GM12865 (cell line): ENCODE measurements around the gene MYMX.

Experiments
- DNase-seq: peaks from one replicate; pipeline ENCODE4 v3.0.0; 2010; ENCODE audit warnings: low read depth
- H3K4me3 ChIP-seq: 2 replicates; pipeline ENCODE4 v1.5.1; 2011; ENCODE audit warnings: mild to moderate bottlenecking, low read depth, low read length, control low read depth
- TF ChIP-seq, protein P1 (sequence below): IDR thresholded peaks from 2 replicates; pipeline ENCODE4 v1.5.1; 2011; ENCODE audit warnings: low read length, control low read depth, low read depth, inconsistent platforms; ENCODE audit not compliant: insufficient read depth; ENCODE audit errors: missing control alignments

MYMX gene

DNA sequence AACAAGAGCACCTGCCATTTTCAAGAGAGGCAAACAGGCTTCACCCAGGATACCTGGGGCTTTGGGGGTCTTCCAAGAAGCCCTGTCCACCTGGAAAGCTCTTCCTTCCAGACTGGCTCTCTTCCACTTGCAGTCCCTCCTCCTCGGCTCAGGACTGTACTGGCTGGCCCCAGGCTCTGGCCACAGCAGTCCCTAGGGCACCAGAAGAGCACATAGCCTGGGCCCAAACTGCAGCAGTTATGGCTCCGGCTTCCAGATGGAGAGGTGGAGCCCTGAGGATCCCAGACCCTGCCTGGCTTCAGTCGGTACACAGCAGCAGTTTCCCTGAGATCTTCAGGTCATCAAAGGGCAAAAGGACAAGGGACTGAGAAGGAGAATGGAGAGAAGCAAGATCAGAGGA, 42.2 kb downstream of the MYMX start:
- peak overlapping the region; percentile 95 for H3K4me3 ChIP-seq
- TF ChIP-seq, protein P1, sequence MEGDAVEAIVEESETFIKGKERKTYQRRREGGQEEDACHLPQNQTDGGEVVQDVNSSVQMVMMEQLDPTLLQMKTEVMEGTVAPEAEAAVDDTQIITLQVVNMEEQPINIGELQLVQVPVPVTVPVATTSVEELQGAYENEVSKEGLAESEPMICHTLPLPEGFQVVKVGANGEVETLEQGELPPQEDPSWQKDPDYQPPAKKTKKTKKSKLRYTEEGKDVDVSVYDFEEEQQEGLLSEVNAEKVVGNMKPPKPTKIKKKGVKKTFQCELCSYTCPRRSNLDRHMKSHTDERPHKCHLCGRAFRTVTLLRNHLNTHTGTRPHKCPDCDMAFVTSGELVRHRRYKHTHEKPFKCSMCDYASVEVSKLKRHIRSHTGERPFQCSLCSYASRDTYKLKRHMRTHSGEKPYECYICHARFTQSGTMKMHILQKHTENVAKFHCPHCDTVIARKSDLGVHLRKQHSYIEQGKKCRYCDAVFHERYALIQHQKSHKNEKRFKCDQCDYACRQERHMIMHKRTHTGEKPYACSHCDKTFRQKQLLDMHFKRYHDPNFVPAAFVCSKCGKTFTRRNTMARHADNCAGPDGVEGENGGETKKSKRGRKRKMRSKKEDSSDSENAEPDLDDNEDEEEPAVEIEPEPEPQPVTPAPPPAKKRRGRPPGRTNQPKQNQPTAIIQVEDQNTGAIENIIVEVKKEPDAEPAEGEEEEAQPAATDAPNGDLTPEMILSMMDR, result no peak
- no peak for DNase-seq

DNA sequence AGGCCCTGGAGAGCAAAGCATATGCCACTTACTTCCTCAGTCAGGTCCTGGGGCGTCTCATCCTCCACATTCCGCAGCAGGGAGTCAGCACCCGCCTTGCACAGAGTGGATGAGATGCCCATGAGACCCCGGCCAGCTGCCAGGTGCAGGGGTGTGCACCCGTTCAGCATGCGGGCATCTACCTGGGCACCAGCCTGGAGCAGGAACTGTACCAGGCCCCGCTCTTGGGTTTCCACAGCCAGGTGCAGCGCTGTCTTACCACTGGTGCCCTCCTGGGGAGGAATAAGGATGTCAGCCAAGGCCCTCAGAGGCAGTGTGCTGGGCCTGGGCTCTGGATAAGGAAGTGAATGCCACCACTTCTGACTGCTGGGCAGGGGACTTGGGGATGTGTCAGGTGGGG, 43.3 kb downstream of the MYMX start:
- peak overlapping the region; percentile 95 for H3K4me3 ChIP-seq
- TF ChIP-seq, protein P1, result no peak
- DNase-seq, result no peak

DNA sequence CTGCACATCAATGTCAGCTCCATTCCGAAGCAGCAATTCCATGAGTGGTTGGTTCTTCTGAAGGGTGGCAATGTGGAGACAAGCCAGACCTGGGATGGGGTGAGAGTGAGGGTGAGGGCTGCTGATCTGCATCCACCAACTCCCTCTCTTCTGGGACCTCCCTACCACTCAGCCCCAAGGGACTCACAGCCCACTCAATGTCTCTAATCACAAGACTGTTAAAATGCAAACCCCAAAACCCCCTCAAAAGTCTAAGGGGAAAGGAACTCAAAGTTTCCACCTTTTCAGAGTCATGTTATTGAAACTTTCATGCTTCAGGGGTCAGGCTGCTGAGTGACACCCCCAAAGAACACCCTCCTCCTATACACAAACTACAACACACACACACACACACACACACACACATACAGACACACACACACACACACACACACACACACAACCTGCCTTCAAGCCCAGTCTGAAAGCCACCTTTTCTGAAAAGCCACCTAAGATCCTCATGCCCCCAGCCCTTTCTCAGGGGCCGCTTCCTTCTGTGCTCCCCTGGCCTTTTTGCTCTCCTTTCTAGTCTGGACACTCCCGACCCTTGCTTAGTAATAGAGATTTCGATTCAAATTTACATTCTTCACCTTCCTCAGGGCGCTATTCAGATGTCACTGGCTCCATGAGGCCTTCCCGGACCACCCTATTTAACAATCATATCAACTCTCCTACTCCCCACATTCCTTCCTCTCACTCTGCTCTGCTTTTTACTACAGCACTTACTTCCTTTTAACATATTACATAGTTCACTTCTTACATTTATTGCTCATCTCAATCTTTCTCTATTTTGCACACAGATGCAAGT, 43.9 kb downstream of the MYMX start:
- DNase-seq, result peak; percentile 54
- TF ChIP-seq, protein P1, result no peak
- peak overlapping the region; percentile 95 for H3K4me3 ChIP-seq

DNA sequence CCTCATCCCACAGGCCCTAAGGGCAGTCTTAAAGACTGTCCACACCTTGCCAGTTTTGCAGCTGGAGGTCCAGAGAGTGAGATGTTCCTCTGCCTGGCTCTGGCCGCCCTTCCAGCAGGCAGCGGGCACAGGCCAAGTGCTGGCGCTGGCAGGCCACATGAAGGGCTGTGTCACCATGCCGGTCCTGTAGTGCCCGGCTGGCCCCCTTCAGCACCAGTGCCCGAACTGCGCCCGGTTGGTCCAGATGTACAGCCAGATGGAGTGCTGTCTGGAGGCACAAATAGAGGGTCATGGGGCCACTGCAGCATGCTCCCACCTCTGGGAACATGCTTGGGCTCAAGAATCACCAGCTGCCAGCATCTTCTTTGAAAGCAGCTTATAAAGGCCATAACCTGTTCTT, 44.9 kb downstream of the MYMX start:
- no peak for DNase-seq
- TF ChIP-seq, protein P1, result no peak
- peak overlapping the region; percentile 95 for H3K4me3 ChIP-seq

DNA sequence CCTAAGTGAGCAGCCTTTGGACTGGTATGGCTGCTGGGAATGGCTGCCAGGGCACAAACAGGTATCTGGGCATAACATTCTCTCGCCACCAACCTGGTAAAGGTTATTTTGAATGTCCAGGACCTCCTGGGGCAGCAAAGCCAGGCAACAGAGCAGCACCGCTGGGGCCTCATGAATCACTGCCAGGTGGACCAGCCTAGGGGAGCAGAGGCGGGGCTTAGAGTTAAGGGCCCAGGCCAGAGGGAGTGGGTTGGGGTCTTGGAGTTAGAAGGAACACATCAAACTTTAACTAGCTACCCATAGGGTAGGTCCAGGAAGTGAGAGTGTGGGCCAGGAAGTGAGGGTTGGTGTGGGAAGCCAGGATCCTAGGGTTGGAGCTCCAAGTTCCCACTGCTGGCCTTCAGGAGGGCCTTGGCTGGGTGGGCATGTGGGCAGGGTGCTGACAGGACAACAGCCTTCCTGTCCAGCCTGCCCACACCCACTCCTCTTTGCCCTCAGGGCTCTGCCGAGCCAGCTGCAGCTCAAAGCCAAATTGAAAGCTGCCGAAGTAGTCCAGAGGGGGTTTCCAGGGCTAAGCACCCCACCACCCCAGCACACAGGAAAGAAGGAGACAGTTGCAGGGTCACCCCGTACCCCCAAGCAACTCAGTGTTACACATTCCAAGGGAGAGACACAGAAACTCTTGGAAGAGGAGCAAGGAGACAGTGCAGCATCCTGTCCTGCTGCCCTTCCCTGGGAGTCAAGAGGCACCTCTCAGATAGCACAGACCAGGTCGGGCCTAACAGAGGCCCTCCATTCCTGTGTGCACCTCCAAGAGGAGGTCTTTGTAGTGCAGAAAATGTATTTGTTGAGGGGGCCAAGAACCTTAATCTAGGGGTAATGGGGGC, 46.0 kb downstream of the MYMX start:
- peak overlapping the region; percentile 95 for H3K4me3 ChIP-seq
- TF ChIP-seq, protein P1, result no peak
- DNase-seq, result peak; percentile 46

DNA sequence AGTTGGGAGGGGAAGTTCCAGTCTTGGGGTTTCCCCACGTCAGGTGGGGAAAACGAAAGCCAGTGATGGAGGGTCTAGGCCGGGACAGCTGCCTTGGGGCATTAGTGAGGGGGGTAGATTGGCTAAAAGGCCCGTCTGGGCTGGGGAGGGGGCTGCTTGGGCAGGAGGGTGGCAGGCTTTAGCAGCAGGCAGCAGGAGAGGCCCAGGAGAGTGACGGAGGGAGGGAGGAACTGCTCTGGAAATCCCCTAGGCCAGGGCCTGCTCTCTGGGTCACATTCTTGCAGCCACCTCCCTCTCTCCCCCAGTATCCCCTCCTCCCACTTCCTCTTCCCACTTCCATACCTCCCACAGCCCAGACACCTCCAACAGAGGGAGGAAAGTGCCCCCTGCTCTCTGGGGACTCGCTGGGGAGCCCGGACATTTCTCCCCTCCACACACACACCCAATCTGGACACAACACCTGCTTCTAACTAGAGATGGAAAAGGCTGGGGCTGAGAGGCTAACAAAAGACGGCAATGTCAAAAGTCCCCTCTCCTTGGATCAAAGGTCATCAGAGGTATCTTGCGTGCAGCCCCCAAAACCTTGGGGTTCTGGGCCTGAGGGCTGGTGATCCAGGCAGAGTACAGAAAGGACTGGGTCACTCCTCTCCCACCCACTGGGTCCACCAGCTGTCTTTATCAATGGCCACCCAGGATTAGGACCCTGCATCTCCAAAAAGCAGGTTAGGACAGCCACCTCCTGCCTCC, 46.8 kb downstream of the MYMX start:
- peak overlapping the region; percentile 95 for H3K4me3 ChIP-seq
- TF ChIP-seq, protein P1, result no peak
- DNase-seq, result peak; percentile 79
